ENCODE data around the gene E2F2.

GRCh38 chr1:23492132-23492720 lies 38.8 kb downstream of the E2F2 start:
- no peak for TF ChIP-seq CTCF (IDR thresholded peaks at IDR 0.05)
- no peak for TF ChIP-seq POLR2A (IDR thresholded peaks at IDR 0.05)

Data from heart left ventricle (tissue), 13 donors.